ENCODE data around the gene SNX20. TPM values are rescaled to one million over a fixed set of nuclear protein-coding genes. Genes with fewer than 3 reads are reported as not detected.

SNX20 gene
- total RNA-seq, 1 experiment from 2014 or later = not detected

DNA sequence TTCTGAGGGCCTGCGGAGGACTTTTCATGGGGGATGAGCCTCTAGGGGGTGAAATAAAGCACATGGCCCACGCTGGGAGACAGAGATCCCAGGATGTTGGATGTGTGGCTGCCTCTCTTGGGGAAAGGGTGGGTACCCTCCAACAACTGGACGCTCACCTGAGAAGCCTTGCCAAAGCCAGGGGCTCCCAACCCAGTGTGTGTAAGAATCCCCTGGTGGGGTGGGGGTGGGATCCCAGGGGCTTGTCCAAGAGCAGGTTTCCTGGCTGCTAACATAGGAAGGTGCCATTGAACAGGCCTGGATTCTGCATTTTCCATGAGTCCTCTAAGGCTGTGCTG lies 587 bp downstream of the SNX20 start:
- Histone ChIP-seq H2AFZ (ENCODE audit: low read length) (no peak overlapping the region), H4K20me1 (ENCODE audit: control insufficient read depth, insufficient read depth, insufficient read length) (no peaks in the 10 kb centered on the region), H3K18ac (ENCODE audit: insufficient read length, low read depth, low read length) (no peak overlapping the region), H4K5ac (ENCODE audit: insufficient read length, low read depth, low read length) (no peak overlapping the region), H3K27me3 (ENCODE audit: insufficient read depth, low read length) (no peaks in the 10 kb centered on the region), H2BK120ac (ENCODE audit: low read depth, low read length, poor library complexity, severe bottlenecking) (no peak overlapping the region), H3K27ac (ENCODE audit: insufficient read length, low read depth, low read length) (no peak overlapping the region), H2BK12ac (ENCODE audit: insufficient read length, low read depth, low read length) (no peak overlapping the region), H3K14ac (ENCODE audit: insufficient read depth, low read length) (no peak overlapping the region), H3K9me3 (ENCODE audit: control insufficient read depth, low read depth, low read length) (no peaks in the 10 kb centered on the region), H2AK5ac (ENCODE audit: insufficient read length, low read length) (no peak overlapping the region), H3K79me2 (ENCODE audit: insufficient read depth, low read length) (no peaks in the 10 kb centered on the region), H3K9ac (ENCODE audit: extremely low read depth, insufficient read length, low read length) (no peak overlapping the region), H2BK5ac (ENCODE audit: insufficient read length, low read length) (no peak overlapping the region), H4K8ac (replicated peaks; ENCODE audit: insufficient read length, low read depth, low read length) (no peak overlapping the region), H3T11ph (ENCODE audit: low read length) (no peak overlapping the region), H3K23ac (ENCODE audit: insufficient read length, low read depth, low read length) (no peak overlapping the region), H3K23me2 (ENCODE audit: insufficient read length, low read depth, low read length, poor library complexity, severe bottlenecking) (no peaks in the 10 kb centered on the region), H3K56ac (ENCODE audit: insufficient read length, low read depth, low read length) (no peak overlapping the region), H3K4me1 (ENCODE audit: insufficient read depth, low read length) (no peaks in the 10 kb centered on the region), H3K79me1 (ENCODE audit: insufficient read depth, low read depth, low read length, poor library complexity, severe bottlenecking) (no peaks in the 10 kb centered on the region), H2BK15ac (ENCODE audit: low read depth, low read length) (no peak overlapping the region), H4K91ac (ENCODE audit: insufficient read length, low read depth, low read length) (no peak overlapping the region), H3K4me2 (ENCODE audit: insufficient read depth, insufficient read length, low read length) (no peak overlapping the region), H2BK20ac (ENCODE audit: low read depth, low read length, poor library complexity, severe bottlenecking) (no peak overlapping the region), H3K4ac (ENCODE audit: low read depth, low read length) (no peak overlapping the region)
- H3K36me3 Mint-ChIP-seq (ENCODE audit: insufficient read depth in 1 of 3, low read depth in 3 of 3) = no peaks in the 10 kb centered on the region
- H3K27me3 Mint-ChIP-seq (ENCODE audit: low read depth) = peaks cover 2% of the 10 kb centered on the region
- no peak overlapping the region for H3K27ac Mint-ChIP-seq
- no peaks in the 10 kb centered on the region for H3K9me3 Mint-ChIP-seq
- no peak overlapping the region for H3K4me3 Mint-ChIP-seq
- no CpG with 5 or more reads among the region's 3 CpGs for WGBS (ENCODE audit: extremely low coverage, insufficient read length, low lambda C conversion rate)
- no peaks in the 10 kb centered on the region for H3K4me1 Mint-ChIP-seq
- TF ChIP-seq, protein P1, sequence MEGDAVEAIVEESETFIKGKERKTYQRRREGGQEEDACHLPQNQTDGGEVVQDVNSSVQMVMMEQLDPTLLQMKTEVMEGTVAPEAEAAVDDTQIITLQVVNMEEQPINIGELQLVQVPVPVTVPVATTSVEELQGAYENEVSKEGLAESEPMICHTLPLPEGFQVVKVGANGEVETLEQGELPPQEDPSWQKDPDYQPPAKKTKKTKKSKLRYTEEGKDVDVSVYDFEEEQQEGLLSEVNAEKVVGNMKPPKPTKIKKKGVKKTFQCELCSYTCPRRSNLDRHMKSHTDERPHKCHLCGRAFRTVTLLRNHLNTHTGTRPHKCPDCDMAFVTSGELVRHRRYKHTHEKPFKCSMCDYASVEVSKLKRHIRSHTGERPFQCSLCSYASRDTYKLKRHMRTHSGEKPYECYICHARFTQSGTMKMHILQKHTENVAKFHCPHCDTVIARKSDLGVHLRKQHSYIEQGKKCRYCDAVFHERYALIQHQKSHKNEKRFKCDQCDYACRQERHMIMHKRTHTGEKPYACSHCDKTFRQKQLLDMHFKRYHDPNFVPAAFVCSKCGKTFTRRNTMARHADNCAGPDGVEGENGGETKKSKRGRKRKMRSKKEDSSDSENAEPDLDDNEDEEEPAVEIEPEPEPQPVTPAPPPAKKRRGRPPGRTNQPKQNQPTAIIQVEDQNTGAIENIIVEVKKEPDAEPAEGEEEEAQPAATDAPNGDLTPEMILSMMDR (conservative IDR thresholded peaks at IDR 0.05) = no peak
- no peak for DNase-seq

Data from H9 (cell line).